GM19467 (cell line): ENCODE data around the gene GFER.
"Not testable (repeated sequence)": the region's sequence is repeated elsewhere in the genome, so short reads cannot be mapped to it uniquely, and the experiment has no call there.

ENCODE experiments used
- ATAC-seq: cut with Tn5 transposase; IDR thresholded peaks from one replicate; pipeline ENCODE4 v1.9.1; 2021; ENCODE audit warnings: mild to moderate bottlenecking, moderate library complexity; ENCODE audit not compliant: unreplicated experiment

Gene GFER

GRCh38 chr16:1957434-1958142, 26.4 kb upstream of the GFER start:
- not testable (repeated sequence) for ATAC-seq

- ATAC-seq: not testable (repeated sequence)
Observed at GRCh38 chr16:1958143-1958491, 25.9 kb upstream of the GFER start.

- ATAC-seq: no peak
Observed at GRCh38 chr16:1958715-1959268, 25.2 kb upstream of the GFER start.

GRCh38 chr16:1959269-1960039, 24.5 kb upstream of the GFER start, which contains the start of gene NDUFB10:
Gene NDUFB10, plus strand, starts transcription at chr16:1959538. Its CDS starts 87 bp downstream, at chr16:1959625.
- peak; percentile 78 for ATAC-seq

GRCh38 chr16:1960665-1961630, 23.0 kb upstream of the GFER start:
- ATAC-seq: no peak

- no peak for ATAC-seq
Observed at GRCh38 chr16:1961651-1962067, 22.3 kb upstream of the GFER start.

- ATAC-seq: not testable (repeated sequence)
Observed at GRCh38 chr16:1962161-1963153, 21.5 kb upstream of the GFER start.

- ATAC-seq: peak; percentile 1
Observed at GRCh38 chr16:1963806-1964505, 20.0 kb upstream of the GFER start.

GRCh38 chr16:1964506-1965395, 19.2 kb upstream of the GFER start, which contains the start of gene RPS2:
Gene RPS2, minus strand, starts transcription at chr16:1964826. Its CDS starts 201 bp downstream, at chr16:1964625.
- ATAC-seq: peak; percentile 68

GRCh38 chr16:1965396-1966001, 18.5 kb upstream of the GFER start:
- ATAC-seq: no peak

GRCh38 chr16:1966460-1966859, 17.5 kb upstream of the GFER start, which contains the start of gene RNF151:
Gene RNF151, plus strand, starts transcription at chr16:1966856. Its CDS starts 26 bp downstream, at chr16:1966882.
- ATAC-seq: no peak

GRCh38 chr16:1968146-1968953, 15.6 kb upstream of the GFER start:
- no peak for ATAC-seq

GRCh38 chr16:1971796-1972489, 12.1 kb upstream of the GFER start, which contains the start of gene TBL3:
Gene TBL3, plus strand, starts transcription at chr16:1972053. Its CDS starts 112 bp downstream, at chr16:1972165.
- peak; percentile 70 for ATAC-seq

- ATAC-seq: no peak
Observed at GRCh38 chr16:1972490-1972877, 11.5 kb upstream of the GFER start.

GRCh38 chr16:1973461-1974156, 10.4 kb upstream of the GFER start:
- no peak for ATAC-seq
